Measurements from ENCODE around the gene SPTB.

SPTB gene

DNA sequence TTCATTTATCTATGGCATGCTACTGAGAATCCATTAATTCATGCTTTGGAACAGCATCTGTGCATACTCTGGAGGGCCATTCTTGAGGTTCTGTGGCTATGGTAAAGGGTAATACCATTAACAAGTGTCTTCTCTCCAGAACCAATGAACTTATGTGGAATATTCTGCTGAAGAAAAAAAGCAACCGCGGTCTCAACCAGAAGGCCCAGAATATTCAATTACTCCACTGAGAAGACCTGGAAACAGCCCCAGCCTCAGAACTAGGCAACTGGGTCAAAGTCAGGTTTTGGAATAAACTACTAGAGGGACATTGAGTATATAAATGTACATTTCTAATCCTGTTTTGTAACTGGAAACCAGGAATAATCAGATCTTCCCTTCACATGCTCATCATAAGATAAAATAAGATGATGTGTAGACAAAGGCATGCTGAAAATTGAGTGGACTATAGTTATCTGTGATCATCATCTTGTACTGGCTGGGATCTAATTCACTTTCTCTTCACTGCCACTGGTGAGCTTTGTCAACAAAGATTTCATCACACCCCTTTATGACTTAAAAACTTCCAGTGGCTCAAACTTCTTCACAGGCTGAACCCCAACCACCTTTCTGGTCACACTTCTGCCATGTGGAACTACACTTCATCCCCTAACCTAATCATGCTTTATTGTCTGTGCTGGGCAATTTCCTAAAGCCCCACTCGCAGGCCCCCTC lies 6.0 kb downstream of the SPTB start:
- in situ Hi-C loops (cut with HindIII; ENCODE audit: low pct_unique_long_range_greater_than_20kb, low sequenced_read_pairs), result no loop called here
- no peak for TF ChIP-seq JUND (IDR thresholded peaks at IDR 0.05; ENCODE audit: low read depth)
- DNase-seq (ENCODE audit: low read depth in 1 of 2, low spot score in 1 of 2), result no peak

DNA sequence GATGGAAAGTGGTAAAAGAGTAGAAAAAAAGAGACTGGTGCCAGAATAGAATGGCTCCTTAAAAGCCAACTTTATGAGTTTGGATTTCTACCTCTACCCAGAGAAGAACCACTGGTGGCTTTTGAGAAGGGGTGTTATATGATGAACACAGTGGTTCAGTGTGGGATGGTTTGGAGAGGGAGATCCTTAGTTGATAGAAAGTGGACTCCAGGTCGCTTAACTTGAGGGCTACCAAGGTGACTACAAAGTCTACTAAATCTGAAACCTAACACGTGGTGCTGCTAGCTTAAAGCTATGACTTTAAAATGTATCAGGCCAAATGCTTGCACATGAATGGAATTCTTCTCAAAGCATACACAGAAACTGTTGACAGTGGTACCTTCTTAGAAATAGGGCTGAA lies 8.4 kb downstream of the SPTB start:
- DNase-seq (ENCODE audit: low read depth in 1 of 2, low spot score in 1 of 2), result no peak
- in situ Hi-C loops (cut with HindIII; ENCODE audit: low pct_unique_long_range_greater_than_20kb, low sequenced_read_pairs), result no loop called here
- no peak for TF ChIP-seq JUND (IDR thresholded peaks at IDR 0.05; ENCODE audit: low read depth)

DNA sequence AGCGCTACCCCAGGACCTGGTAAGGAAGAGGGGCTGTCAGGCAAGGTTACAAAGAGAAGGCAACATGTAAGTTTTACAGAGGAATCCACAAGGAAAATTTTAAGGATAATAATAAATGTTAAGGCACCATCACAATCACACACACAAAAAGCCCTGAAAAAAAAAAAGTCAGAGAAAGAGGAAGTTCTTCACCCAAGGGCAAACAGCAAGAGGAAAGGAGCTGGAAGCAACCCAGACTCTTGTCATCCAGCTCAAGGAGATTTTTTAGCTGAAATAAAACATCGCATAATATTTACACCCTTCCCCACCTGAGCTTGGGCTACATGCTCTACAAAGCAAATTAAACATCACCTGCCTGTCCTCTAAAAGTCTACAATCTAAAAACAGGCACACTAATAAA lies 9.5 kb downstream of the SPTB start:
- TF ChIP-seq JUND (IDR thresholded peaks at IDR 0.05; ENCODE audit: low read depth), result no peak
- in situ Hi-C loops (cut with HindIII; ENCODE audit: low pct_unique_long_range_greater_than_20kb, low sequenced_read_pairs), result no loop called here
- no peak for DNase-seq (ENCODE audit: low read depth in 1 of 2, low spot score in 1 of 2)

DNA sequence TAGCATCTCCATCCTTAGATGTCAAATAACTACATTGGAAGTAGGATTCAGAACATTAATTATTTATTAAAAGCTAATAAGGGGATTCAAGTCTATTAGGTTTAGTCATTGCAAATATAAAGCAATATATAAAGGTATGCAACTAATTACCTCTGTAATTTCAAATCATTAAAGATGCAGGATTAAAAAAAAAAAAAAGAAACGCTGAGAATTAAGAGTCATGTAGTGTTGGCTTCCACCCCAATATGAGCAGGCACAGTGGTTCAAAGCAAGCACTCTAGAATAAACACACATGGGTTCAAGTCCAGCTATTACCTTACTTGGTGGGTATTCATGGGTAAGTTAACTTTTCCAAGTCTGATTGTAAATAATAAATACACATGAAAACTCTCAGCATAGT lies 10.9 kb downstream of the SPTB start:
- no peak for TF ChIP-seq JUND (IDR thresholded peaks at IDR 0.05; ENCODE audit: low read depth)

DNA sequence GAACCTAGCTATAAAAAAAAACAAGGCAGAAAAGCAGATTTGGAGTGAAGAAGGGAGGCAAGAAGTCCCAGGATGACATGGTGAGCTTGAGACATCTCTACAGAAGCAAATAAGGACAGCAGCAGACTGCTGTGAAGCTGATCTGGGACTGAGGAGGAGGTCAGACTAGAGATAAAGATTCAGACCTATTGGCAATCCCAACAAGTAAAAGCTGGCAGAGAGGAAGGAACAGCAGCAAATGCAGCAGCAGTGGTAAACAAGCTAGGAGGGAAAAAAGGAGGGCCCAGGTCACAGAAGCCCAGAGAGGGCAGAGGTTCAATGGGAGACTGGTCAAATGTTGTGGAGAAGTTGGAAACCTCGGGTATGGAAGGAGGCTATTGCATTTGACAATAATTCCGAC lies 11.3 kb downstream of the SPTB start:
- in situ Hi-C loops (cut with HindIII; ENCODE audit: low pct_unique_long_range_greater_than_20kb, low sequenced_read_pairs), result no loop called here
- TF ChIP-seq JUND (IDR thresholded peaks at IDR 0.05; ENCODE audit: low read depth), result no peak
- DNase-seq (ENCODE audit: low read depth in 1 of 2, low spot score in 1 of 2), result no peak

More for the DNA sequence above, 10.9 kb downstream of the SPTB start:
- in situ Hi-C loops (cut with HindIII; ENCODE audit: low pct_unique_long_range_greater_than_20kb, low sequenced_read_pairs), result no loop called here
- no peak for DNase-seq (ENCODE audit: low read depth in 1 of 2, low spot score in 1 of 2)

DNA sequence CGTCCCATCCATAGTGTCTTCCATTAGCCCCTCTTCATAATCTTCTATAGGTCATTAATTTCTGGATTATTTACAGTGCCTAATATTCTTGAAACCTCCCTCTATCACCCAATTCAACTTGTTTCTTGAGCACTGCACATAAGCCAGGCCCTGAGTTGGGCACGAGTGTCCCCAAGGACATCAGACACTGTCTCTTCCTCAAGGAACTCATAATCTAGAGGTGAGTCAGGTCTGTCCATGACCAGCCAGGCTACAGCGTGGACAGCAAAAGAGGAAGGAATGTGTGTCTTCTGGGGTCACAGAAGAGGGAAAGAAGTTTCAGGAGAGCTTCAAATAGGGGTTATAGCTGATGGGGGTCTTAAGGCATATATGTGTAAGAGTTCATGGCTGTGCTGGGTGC lies 12.5 kb downstream of the SPTB start:
- DNase-seq (ENCODE audit: low read depth in 1 of 2, low spot score in 1 of 2), result no peak
- TF ChIP-seq JUND (IDR thresholded peaks at IDR 0.05; ENCODE audit: low read depth), result no peak
- in situ Hi-C loops (cut with HindIII; ENCODE audit: low pct_unique_long_range_greater_than_20kb, low sequenced_read_pairs), result no loop called here

DNA sequence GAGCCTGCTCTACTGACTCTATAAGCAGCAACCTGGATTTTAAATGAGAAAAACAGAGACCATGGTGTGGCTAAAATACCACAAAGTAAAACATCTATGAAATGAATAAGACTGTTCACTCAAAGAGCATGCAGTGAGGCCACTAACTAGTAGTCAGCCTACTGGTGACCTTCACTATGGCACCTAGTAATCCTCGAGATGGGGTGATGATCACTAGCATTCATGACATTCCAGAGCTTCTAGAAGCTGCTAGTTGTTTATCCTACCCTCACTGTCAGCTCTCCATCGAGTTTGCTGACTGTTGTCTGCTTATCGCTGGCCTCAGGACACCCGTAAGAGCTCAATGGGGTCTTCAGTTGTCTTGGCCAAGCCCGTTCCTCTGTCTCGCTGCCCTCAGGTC lies 13.7 kb downstream of the SPTB start:
- in situ Hi-C loops (cut with HindIII; ENCODE audit: low pct_unique_long_range_greater_than_20kb, low sequenced_read_pairs), result no loop called here
- TF ChIP-seq JUND (IDR thresholded peaks at IDR 0.05; ENCODE audit: low read depth), result no peak
- no peak for DNase-seq (ENCODE audit: low read depth in 1 of 2, low spot score in 1 of 2)

DNA sequence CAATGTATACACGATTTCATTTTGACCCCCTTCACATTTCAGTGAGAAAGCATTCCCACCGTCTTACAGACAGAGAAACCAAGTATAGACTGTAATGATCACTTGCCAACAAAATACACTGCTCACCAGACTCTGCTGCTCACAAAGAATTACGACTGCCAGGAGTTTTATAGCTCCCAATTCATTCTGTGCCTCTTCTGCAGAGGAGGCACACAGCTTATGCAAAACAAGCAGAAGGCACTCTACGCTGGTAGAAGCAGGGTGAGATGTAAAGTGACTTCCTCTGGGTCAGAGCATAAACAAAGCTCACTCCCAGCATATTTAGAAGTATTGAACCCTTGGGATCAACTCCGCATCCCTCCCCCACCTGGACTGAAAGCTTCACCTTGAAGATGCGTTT lies 14.6 kb downstream of the SPTB start:
- DNase-seq (ENCODE audit: low read depth in 1 of 2, low spot score in 1 of 2), result no peak
- TF ChIP-seq JUND (IDR thresholded peaks at IDR 0.05; ENCODE audit: low read depth), result no peak
- in situ Hi-C loops (cut with HindIII; ENCODE audit: low pct_unique_long_range_greater_than_20kb, low sequenced_read_pairs), result no loop called here

DNA sequence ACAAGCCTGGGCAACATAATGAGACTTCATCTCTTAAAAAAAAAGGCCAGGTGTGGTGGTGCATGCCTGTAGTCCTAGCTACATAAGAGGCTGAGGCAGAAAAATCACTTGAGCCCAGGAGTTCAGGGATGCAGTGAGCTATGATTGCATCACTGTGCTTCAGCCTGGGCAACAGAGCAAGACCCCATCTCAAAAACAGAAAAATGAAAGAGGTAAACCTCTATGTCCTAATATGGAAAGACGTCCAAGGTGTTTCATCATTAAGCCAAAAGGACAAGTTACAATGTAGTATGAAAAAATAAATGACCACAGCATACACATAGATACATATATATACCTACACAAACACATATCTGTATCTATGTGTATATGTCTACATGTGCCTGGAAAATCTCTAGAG lies 15.4 kb downstream of the SPTB start:
- in situ Hi-C loops (cut with HindIII; ENCODE audit: low pct_unique_long_range_greater_than_20kb, low sequenced_read_pairs), result no loop called here
- no peak for TF ChIP-seq JUND (IDR thresholded peaks at IDR 0.05; ENCODE audit: low read depth)
- DNase-seq (ENCODE audit: low read depth in 1 of 2, low spot score in 1 of 2), result no peak

DNA sequence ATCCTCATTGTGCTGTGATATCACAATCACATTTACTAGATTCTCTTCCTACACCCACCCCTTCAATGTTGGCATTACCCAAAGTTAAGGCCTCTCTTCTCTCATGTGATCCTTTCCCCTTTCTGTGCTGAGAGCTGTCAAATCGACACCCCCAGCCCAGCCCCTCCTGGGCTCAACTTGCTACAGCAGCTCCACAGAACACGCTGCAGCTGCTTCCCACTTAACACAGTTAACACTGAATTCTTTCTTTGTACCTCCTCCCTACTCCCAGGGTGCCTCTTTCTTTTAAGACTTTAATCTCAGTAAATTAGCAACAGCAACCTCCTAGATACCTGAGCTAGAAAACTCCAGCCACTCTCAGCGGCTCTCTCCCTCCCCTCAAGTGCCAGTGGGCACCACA lies 17.8 kb downstream of the SPTB start:
- no peak for DNase-seq (ENCODE audit: low read depth in 1 of 2, low spot score in 1 of 2)
- no peak for TF ChIP-seq JUND (IDR thresholded peaks at IDR 0.05; ENCODE audit: low read depth)
- in situ Hi-C loops (cut with HindIII; ENCODE audit: low pct_unique_long_range_greater_than_20kb, low sequenced_read_pairs), result no loop called here

DNA sequence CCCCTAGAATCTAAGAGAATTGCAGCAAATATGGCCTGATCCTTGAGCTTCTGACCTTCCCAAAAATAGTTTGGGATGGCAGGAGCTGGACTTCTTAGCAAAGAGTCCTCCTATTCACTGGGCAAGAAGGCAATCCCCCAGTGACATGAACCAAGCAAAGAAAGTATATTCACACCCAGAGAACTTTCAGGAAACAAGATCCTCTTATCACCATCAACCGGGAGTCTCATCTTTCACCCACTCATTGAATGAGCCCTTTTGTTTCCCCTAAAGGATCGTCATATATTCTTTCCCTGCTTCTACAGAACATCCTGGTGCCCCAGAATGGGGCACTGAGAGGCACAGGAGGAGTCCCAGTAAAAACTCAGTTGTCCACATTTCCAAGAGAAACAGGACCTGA lies 19.7 kb downstream of the SPTB start:
- TF ChIP-seq JUND (IDR thresholded peaks at IDR 0.05; ENCODE audit: low read depth), result no peak
- in situ Hi-C loops (cut with HindIII; ENCODE audit: low pct_unique_long_range_greater_than_20kb, low sequenced_read_pairs), result no loop called here
- DNase-seq (ENCODE audit: low read depth in 1 of 2, low spot score in 1 of 2), result no peak

DNA sequence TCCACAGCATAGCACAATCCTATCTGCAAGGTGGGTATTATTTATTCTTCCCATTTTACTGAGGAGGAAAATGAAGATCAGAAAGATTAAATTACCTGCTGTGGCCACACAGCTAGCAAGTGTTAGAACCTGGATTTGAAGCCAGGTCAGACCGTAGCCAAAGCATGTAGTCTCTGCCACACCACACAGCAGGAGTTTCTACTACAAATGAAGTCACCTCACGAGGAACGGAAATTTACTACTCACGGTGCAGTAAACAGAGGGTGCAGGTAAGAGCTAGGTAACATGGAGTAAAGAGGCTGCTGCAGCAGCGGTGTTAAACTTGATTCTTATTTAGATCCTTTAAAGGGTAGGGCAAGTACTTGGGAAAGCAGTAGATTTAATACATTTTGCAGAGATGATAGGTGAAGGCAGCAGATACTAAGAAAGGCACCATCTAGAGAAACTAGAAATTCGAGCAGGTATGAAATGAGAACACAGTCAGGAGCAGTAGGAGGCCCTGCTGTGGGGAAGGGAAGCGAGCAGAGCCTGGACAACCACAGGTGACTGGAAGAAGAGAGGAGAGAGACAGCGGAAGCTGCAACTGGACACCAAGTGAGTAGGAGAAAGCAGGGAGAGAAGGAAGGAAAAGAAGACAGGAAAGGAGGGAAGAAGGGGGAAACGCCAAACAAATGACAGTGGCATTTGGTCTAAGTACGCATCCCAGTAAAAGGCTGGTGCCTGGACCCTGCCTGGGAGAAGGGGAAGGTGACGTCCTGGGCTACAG lies 21.5 kb downstream of the SPTB start:
- DNase-seq (ENCODE audit: low read depth in 1 of 2, low spot score in 1 of 2), result no peak
- in situ Hi-C loops (cut with HindIII; ENCODE audit: low pct_unique_long_range_greater_than_20kb, low sequenced_read_pairs), result no loop called here
- TF ChIP-seq JUND (IDR thresholded peaks at IDR 0.05; ENCODE audit: low read depth), result no peak

DNA sequence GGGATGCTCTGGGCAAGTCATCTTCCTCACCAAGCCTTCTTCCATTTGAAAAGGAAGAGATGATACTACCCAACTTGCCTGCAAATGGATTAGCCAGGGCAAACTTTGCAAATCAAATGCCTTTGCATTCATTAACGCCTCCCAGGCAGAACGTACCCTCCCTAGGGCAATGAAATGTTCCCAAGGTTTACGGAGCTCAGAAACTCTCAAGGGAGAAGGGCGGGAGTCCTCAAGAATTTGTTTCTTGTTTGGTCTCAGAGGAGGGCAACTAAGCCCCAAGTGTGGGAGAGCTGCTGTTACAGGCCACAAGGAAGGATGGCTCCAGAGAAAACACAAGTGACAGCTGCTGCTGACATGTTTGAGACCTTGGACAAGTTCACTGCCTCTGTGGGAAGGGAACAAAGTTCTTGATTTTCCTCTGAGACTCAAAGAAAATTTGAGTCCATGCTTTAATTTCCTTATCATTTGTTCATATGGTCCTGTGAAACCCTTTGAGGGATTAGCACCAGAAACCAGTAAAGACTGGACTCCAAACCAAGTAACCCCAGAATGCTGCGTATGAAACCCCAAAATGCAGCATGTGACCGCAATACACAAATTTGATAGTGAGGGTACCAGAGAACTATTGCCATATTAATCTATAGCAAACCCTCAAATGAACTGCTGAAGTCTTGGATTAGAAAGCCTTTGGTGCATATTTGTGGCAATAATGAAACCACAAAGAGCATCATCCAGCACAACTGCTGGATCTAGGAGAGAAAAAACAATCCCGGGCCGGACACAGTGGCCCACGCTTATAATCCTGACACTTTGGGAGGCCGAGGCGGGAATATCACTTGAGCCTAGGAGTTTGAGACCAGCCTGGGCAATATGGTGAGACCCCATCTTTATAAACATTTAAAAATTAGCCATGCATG lies 22.9 kb downstream of the SPTB start:
- in situ Hi-C loops (cut with HindIII; ENCODE audit: low pct_unique_long_range_greater_than_20kb, low sequenced_read_pairs), result no loop called here
- TF ChIP-seq JUND (IDR thresholded peaks at IDR 0.05; ENCODE audit: low read depth), result no peak
- DNase-seq (ENCODE audit: low read depth in 1 of 2, low spot score in 1 of 2), result no peak

Measured in T47D (cell line).